Memory B cell (primary cell): ENCODE measurements around the gene CASP5.
"Not testable (repeated sequence)": the region's sequence is repeated elsewhere in the genome, so short reads cannot be mapped to it uniquely, and the experiment has no call there.

Experiments used
- ATAC-seq: fragments of 150-1000 bp; cut with Tn5 transposase; 2 replicates; pipeline ENCODE4 v1.10.0; 2021; ENCODE audit warnings: low read depth, mild to moderate bottlenecking, moderate library complexity
- DNase-seq, 2 donors: peaks; one replicate each; pipeline ENCODE4 v3.0.0; 2022; ENCODE audit warnings: low spot score in 2 of 2
- H3K27ac Mint-ChIP-seq: one replicate; pipeline ENCODE4 v1.8.0; 2022; ENCODE audit warnings: mild to moderate bottlenecking, moderate library complexity, mixed read lengths
- H3K27me3 Mint-ChIP-seq: one replicate; pipeline ENCODE4 v1.8.0; 2022; ENCODE audit warnings: mixed read lengths
- H3K36me3 Mint-ChIP-seq: one replicate; pipeline ENCODE4 v1.8.0; 2022; ENCODE audit warnings: mild to moderate bottlenecking, mixed read lengths
- H3K4me1 Mint-ChIP-seq: one replicate; pipeline ENCODE4 v1.8.0; 2022; ENCODE audit warnings: mixed read lengths
- H3K4me3 Mint-ChIP-seq: one replicate; pipeline ENCODE4 v1.8.0; 2022; ENCODE audit warnings: mild to moderate bottlenecking, moderate library complexity, mixed read lengths
- H3K9me3 Mint-ChIP-seq: one replicate; pipeline ENCODE4 v1.8.0; 2022; ENCODE audit warnings: mixed read lengths

CASP5 gene

GRCh38 chr11:105023003-105023402, at the start of gene CASP5:
Gene CASP5 (minus strand): TSS chr11:105023168. CDS start chr11:105023136, 32 bp downstream.
- H3K27ac Mint-ChIP-seq: peak within 1 kb of the TSS; percentile 22
- H3K4me1 Mint-ChIP-seq: peaks cover 36% of the 10 kb centered on the region
- DNase-seq: no peak
- ATAC-seq: peak; percentile 56
- H3K9me3 Mint-ChIP-seq: no peaks in the 10 kb centered on the region
- H3K4me3 Mint-ChIP-seq: no peak within 1 kb of the TSS
- H3K36me3 Mint-ChIP-seq: peaks cover 18% of the 10 kb centered on the region
- no peaks in the 10 kb centered on the region for H3K27me3 Mint-ChIP-seq

- H3K27me3 Mint-ChIP-seq: peaks cover 15% of the 10 kb centered on the region
- not testable (repeated sequence) for ATAC-seq, H3K27ac Mint-ChIP-seq, H3K36me3 Mint-ChIP-seq, H3K4me3 Mint-ChIP-seq, H3K9me3 Mint-ChIP-seq, DNase-seq, H3K4me1 Mint-ChIP-seq
Observed at GRCh38 chr11:105072080-105072479, 49.1 kb upstream of the CASP5 start.

GRCh38 chr11:105071089-105071732, 48.2 kb upstream of the CASP5 start:
- Mint-ChIP-seq H3K9me3 (no peaks in the 10 kb centered on the region), H3K36me3 (no peaks in the 10 kb centered on the region), H3K4me1 (peaks cover 2% of the 10 kb centered on the region), H3K4me3 (no peak overlapping the region), H3K27me3 (peaks cover 13% of the 10 kb centered on the region), H3K27ac (no peak overlapping the region)
- ATAC-seq (no peak), DNase-seq (no peak)

- H3K27ac Mint-ChIP-seq: no peak overlapping the region
- no peaks in the 10 kb centered on the region for H3K9me3 Mint-ChIP-seq
- no peak overlapping the region for H3K4me3 Mint-ChIP-seq
- DNase-seq (no peak), ATAC-seq (no peak)
- H3K4me1 Mint-ChIP-seq: peaks cover 2% of the 10 kb centered on the region
- no peaks in the 10 kb centered on the region for H3K36me3 Mint-ChIP-seq
- H3K27me3 Mint-ChIP-seq: peaks cover 13% of the 10 kb centered on the region
Observed at GRCh38 chr11:105070306-105070705, 47.3 kb upstream of the CASP5 start.

GRCh38 chr11:105069749-105070148, 46.8 kb upstream of the CASP5 start:
- not testable (repeated sequence) for H3K9me3 Mint-ChIP-seq, ATAC-seq, DNase-seq, H3K4me3 Mint-ChIP-seq, H3K36me3 Mint-ChIP-seq, H3K27ac Mint-ChIP-seq, H3K4me1 Mint-ChIP-seq
- H3K27me3 Mint-ChIP-seq: peaks cover 11% of the 10 kb centered on the region

GRCh38 chr11:105063245-105063941, 40.4 kb upstream of the CASP5 start:
- H3K27ac Mint-ChIP-seq, H3K9me3 Mint-ChIP-seq, H3K36me3 Mint-ChIP-seq, H3K27me3 Mint-ChIP-seq, H3K4me1 Mint-ChIP-seq, DNase-seq, ATAC-seq, H3K4me3 Mint-ChIP-seq: not testable (repeated sequence)

- no peaks in the 10 kb centered on the region for H3K4me1 Mint-ChIP-seq
- DNase-seq: no peak
- H3K36me3 Mint-ChIP-seq: no peaks in the 10 kb centered on the region
- no peak overlapping the region for H3K27ac Mint-ChIP-seq
- H3K4me3 Mint-ChIP-seq: no peak overlapping the region
- peaks cover 5% of the 10 kb centered on the region for H3K27me3 Mint-ChIP-seq
- H3K9me3 Mint-ChIP-seq: no peaks in the 10 kb centered on the region
- ATAC-seq: no peak
Observed at GRCh38 chr11:105057432-105057831, 34.5 kb upstream of the CASP5 start.

- DNase-seq (no peak), ATAC-seq (no peak)
- H3K27ac Mint-ChIP-seq: no peak overlapping the region
- H3K36me3 Mint-ChIP-seq: no peaks in the 10 kb centered on the region
- H3K4me1 Mint-ChIP-seq: no peaks in the 10 kb centered on the region
- no peaks in the 10 kb centered on the region for H3K9me3 Mint-ChIP-seq
- peaks cover 5% of the 10 kb centered on the region for H3K27me3 Mint-ChIP-seq
- H3K4me3 Mint-ChIP-seq: no peak overlapping the region
Observed at GRCh38 chr11:105056446-105056845, 33.5 kb upstream of the CASP5 start.

GRCh38 chr11:105054723-105055493, 31.9 kb upstream of the CASP5 start:
- ATAC-seq (no peak), DNase-seq (no peak)
- H3K27ac Mint-ChIP-seq: no peak overlapping the region
- H3K9me3 Mint-ChIP-seq: no peaks in the 10 kb centered on the region
- no peaks in the 10 kb centered on the region for H3K4me1 Mint-ChIP-seq
- H3K36me3 Mint-ChIP-seq: no peaks in the 10 kb centered on the region
- no peak overlapping the region for H3K4me3 Mint-ChIP-seq
- H3K27me3 Mint-ChIP-seq: peaks cover 1% of the 10 kb centered on the region

- ATAC-seq: no peak
- no peaks in the 10 kb centered on the region for H3K9me3 Mint-ChIP-seq
Observed at GRCh38 chr11:105052487-105052886, 29.5 kb upstream of the CASP5 start.

GRCh38 chr11:105051559-105051958, 28.6 kb upstream of the CASP5 start:
- Mint-ChIP-seq H3K36me3 (no peaks in the 10 kb centered on the region), H3K4me1 (no peaks in the 10 kb centered on the region), H3K4me3 (no peak overlapping the region), H3K9me3 (no peaks in the 10 kb centered on the region), H3K27me3 (no peaks in the 10 kb centered on the region), H3K27ac (no peak overlapping the region)
- DNase-seq (no peak), ATAC-seq (no peak)

More at GRCh38 chr11:105052487-105052886, 29.5 kb upstream of the CASP5 start:
- H3K36me3 Mint-ChIP-seq: no peaks in the 10 kb centered on the region
- peaks cover 1% of the 10 kb centered on the region for H3K27me3 Mint-ChIP-seq
- no peak overlapping the region for H3K4me3 Mint-ChIP-seq
- H3K27ac Mint-ChIP-seq: no peak overlapping the region
- H3K4me1 Mint-ChIP-seq: no peaks in the 10 kb centered on the region
- DNase-seq: no peak

- Mint-ChIP-seq H3K9me3 (no peaks in the 10 kb centered on the region), H3K36me3 (peaks cover 2% of the 10 kb centered on the region), H3K4me3 (no peak overlapping the region), H3K27me3 (no peaks in the 10 kb centered on the region), H3K27ac (no peak overlapping the region), H3K4me1 (peaks cover 10% of the 10 kb centered on the region)
- ATAC-seq: no peak
- DNase-seq: no peak
Observed at GRCh38 chr11:105049481-105049880, 26.5 kb upstream of the CASP5 start.

GRCh38 chr11:105046898-105047579, 24.1 kb upstream of the CASP5 start:
- no peak for DNase-seq
- Mint-ChIP-seq H3K4me3 (no peak overlapping the region), H3K36me3 (peaks cover 5% of the 10 kb centered on the region), H3K27ac (no peak overlapping the region), H3K9me3 (no peaks in the 10 kb centered on the region), H3K27me3 (no peaks in the 10 kb centered on the region), H3K4me1 (peaks cover 27% of the 10 kb centered on the region)
- no peak for ATAC-seq
